HepG2 (cell line): Measurements from ENCODE around the gene MRPL48. TPM values are rescaled to one million over a fixed set of nuclear protein-coding genes. Genes with fewer than 3 reads are reported as not detected.
A peak's percentile ranks its signal among the peaks of the same experiment; 100 is the strongest.

Experiments used
- CSRNP1 ChIP-seq: sonication (generic); formaldehyde crosslinking; IDR thresholded peaks from 2 replicates; pipeline ENCODE4 v1.8.1; 2023; ENCODE audit warnings: mild to moderate bottlenecking, missing genetic modification reagents
- EED ChIP-seq: sonication (generic); formaldehyde crosslinking; IDR thresholded peaks from 2 replicates; pipeline ENCODE4 v1.5.0; 2020; ENCODE audit warnings: mild to moderate bottlenecking, missing genetic modification reagents
- ETS1 ChIP-seq: sonication (generic); formaldehyde crosslinking; IDR thresholded peaks from 2 replicates; pipeline ENCODE4 v1.4.0; 2020; ENCODE audit warnings: missing genetic modification reagents
- HINFP ChIP-seq: sonication (generic); formaldehyde crosslinking; IDR thresholded peaks from 2 replicates; pipeline ENCODE4 v1.4.0; 2020; ENCODE audit warnings: low read depth, mild to moderate bottlenecking, missing genetic modification reagents
- MAFK ChIP-seq, 2 experiments: IDR thresholded peaks in 1 of 2; conservative IDR thresholded peaks in 1 of 2; 2 replicates each; pipeline ENCODE4 v1.6.1; 2011; ENCODE audit warnings: improper control_type of control experiment in 2 of 2, low read length in 2 of 2
- MAX ChIP-seq: IDR thresholded peaks from 2 replicates; pipeline ENCODE4 v1.6.1; 2012; ENCODE audit warnings: inconsistent platforms
- PATZ1 ChIP-seq: sonication (generic); formaldehyde crosslinking; IDR thresholded peaks from 2 replicates; pipeline ENCODE4 v1.4.0; 2020; ENCODE audit warnings: missing genetic modification reagents
- YY1 ChIP-seq: IDR thresholded peaks from 2 replicates; pipeline ENCODE4 v1.6.1; 2011; ENCODE audit warnings: low read length, low read depth, moderate library complexity, mild to moderate bottlenecking; ENCODE audit not compliant: insufficient read depth, insufficient replicate concordance
- ZHX2 ChIP-seq, 2 experiments: sonication (generic) in 1 of 2; formaldehyde crosslinking in 1 of 2; IDR thresholded peaks; 2 replicates each; pipeline versions ENCODE4 v1.6.1 to v1.9.0; 2014 to 2022; ENCODE audit warnings: antibody characterized with exemption in 1 of 2, borderline replicate concordance in 1 of 2, inconsistent platforms in 1 of 2, low read depth in 1 of 2, missing genetic modification reagents in 1 of 2
- ZSCAN9 ChIP-seq: IDR thresholded peaks from 2 replicates; pipeline ENCODE4 v1.6.1; 2016; ENCODE audit warnings: borderline replicate concordance
- polyA plus RNA-seq, 8 experiments: library from polyadenylated mRNA; depleted of rRNA in 3 of 8; stranded (reverse) in 7 of 8; unstranded in 1 of 8; fragments of >200 nt; fragmentation: Illumina TruSeq in 4 of 8; extraction: Trizol in 4 of 8; gene quantifications; 2 replicates each; pipeline versions ENCODE4 v1.2.1 to v1.2.3, GENCODE V29; 2011 to 2016; ENCODE audit warnings: low read depth in 4 of 8, missing spikeins in 1 of 8, mixed read lengths in 1 of 8; ENCODE audit not compliant: insufficient read depth in 1 of 8
- total RNA-seq, 5 experiments: library from RNA; depleted of rRNA; stranded (reverse); fragments of >200 nt; fragmentation: Illumina TruSeq; extraction: Trizol; gene quantifications; 2 replicates each; pipeline ENCODE4 v1.2.3, GENCODE V29; 2016; ENCODE audit warnings: low read depth in 1 of 5

The MRPL48 gene
- total and polyA plus RNA-seq, 2 of the 13 experiments (the other 11 are each of a cell fraction or from before 2014, with no cell fraction given), result 61.2 to 67.9 TPM

GRCh38 chr11:73876424-73877310 lies 89.0 kb downstream of the MRPL48 start, which contains the start of the genes COA4 and PAAF1 (continued):
- TF ChIP-seq ETS1 (CRISPR knock-in tag) (no peak), MAX (peak; percentile 95), ZHX2 (IDR thresholded peaks at IDR 0.05; ENCODE audit: low read depth) (peak; percentile 80), ZHX2 (CRISPR knock-in tag; IDR thresholded peaks at IDR 0.05; ENCODE audit: borderline replicate concordance) (no peak), EED (peak; percentile 93), PATZ1 (CRISPR knock-in tag) (peak; percentile 42; the same call in 1 of the 2 replicates), MAFK (conservative IDR thresholded peaks at IDR 0.05 in 1 of 2, IDR thresholded peaks at IDR 0.05 in 1 of 2; ENCODE audit: low read length in 2 of 2) (no peak), ZSCAN9 (CRISPR knock-in tag) (peak; percentile 52; the same call in 1 of the 2 replicates), CSRNP1 (CRISPR knock-in tag) (peak; percentile 32; the same call in 1 of the 2 replicates), HINFP (peak; percentile 83), YY1 (peak; percentile 87)
